Limb (tissue), 2 donors: Measurements from ENCODE around the gene MEGF6.

ENCODE experiments used
- DNase-seq, 2 donors: peaks; one replicate each; pipeline ENCODE4 v3.0.0-alpha.2; 2016; ENCODE audit errors: extremely low spot score in 2 of 2

Gene MEGF6

DNA sequence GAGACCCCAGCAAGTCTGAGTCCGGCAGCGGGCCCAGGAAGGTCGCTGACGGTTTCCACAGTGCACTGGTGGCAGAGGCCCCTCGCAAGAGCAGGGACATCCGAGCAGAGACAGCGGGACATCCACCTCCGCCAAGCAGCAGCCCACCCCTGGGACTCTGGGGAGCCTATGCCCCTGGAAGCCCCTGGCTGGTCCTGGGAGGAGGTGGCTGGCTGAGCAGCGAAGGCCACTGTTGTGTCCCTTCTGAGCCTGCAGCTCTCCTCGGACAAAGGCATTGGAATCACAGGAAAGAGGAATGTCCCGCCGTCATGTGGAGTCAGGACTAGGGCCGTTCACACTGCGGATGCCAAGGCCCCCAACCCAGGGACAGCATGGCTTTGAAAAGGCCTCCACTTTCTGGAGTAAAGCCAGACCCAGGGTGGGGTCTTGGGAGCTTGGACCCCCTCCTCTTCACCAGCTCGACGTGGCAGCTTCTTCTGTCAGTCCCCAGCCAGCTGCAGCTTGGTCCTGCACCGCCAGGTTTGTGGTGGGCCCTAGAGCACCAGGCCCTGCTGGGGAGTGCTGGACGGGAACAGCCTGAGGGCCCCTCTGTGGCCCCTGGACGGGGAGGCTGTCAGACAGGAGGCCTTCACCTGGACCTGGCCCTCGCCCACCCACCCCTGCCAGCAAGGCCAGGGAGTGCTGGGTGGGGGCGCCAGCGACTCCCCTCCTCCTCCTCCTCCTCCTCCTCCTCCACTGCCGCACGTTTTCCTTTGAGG, 1.4 kb downstream of the MEGF6 start:
- DNase-seq, result no peak

GRCh38 chr1:3609016-3609768, 2.1 kb downstream of the MEGF6 start:
- DNase-seq, result no peak

GRCh38 chr1:3608154-3608553, 3.2 kb downstream of the MEGF6 start:
- no peak for DNase-seq

DNA sequence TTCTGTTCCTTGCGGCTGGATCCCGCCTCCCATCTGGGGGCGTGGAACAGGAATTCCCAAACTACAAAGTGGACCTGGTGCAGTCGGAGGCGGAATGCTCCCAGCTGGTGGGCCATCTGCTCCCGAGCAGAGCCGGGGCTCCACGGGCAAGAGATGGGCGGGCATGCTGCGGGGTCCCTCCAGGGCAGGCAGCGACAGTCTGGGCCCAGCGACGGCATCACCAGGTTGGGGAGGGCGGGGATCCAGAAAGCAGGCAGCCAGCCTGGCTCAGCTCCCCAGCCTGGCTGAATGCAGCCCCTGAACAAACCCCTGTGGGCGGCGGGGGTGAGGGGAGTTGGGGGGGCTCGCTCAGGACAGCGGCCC, 3.6 kb downstream of the MEGF6 start:
- DNase-seq, result no peak

DNA sequence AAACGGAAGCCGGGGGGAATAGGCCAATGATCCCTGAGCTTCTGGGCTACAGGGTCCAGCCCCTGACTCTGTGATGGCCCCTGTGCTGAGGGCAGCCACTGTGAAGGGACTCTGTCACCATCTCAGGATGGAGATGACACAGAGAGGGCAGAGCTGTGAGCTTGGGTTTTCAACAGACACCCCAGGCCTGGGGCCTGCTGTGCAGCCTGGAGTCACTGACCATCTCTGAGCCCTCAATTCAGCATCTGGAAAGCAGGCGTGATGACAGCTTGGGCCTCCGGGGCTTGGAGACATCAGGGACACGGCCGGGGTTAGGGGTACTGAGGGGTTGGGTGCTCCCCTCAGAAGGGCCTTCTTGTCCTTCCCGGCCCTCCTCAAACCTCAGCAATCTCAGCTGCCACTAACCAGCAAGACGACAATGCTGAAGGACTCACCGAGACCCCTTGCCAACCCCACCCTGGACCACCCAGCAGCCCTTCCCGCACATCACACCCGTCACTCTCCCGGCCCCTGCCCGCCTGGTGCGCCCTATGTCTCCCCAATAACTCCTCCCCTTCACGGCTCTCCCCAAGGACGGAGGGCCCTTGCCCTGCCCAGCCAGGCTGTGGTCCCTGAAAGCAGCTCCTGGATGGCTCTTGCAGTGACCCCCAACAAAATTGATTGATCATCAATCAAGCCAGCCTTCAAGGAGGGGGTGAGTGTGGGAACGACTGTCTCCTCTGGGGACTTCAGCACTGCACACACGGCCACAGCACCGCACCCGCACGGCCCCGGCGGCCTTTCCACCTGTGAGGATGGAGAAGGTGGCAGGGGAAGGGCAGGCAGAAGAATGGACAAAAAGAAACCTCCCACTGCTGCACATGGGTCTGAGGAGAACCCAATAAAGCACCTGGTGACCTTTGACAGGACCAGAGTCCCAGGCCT, 4.3 kb downstream of the MEGF6 start:
- DNase-seq, result no peak

DNA sequence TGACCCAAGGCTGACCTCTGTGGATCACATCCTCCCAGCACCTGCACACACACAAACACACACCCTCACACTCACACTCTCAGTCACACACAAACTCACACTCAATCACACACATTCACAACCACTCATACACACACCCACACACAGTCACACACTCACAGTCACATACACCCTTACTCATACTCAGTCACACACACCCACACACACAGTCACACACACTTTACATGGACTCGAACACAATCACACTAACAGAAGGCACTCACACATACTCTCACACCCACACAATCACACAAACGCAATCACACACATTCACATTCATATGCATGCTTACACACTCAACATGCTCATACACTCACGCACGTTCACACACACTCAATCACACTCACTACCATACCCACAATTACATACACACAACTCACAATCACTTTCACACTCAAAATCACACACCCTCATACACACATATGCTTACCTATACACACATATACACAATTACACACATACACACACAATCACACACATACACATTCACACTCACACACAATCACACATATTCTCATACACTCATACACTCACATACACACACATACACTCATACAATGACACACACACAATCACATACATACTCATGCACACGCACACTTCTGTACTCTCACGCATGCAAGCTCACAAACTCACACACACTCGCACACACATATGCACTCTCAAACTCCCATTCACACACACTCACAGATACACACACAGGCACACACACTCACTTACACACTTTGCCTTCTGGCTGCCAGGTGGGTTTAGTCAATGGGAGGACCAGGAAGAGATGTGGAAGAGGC, 6.1 kb downstream of the MEGF6 start:
- no peak for DNase-seq

- no peak for DNase-seq
Observed at GRCh38 chr1:3604468-3604974, 6.8 kb downstream of the MEGF6 start.

GRCh38 chr1:3603571-3604467, 7.5 kb downstream of the MEGF6 start:
- no peak for DNase-seq

GRCh38 chr1:3603156-3603555, 8.2 kb downstream of the MEGF6 start:
- no peak for DNase-seq

GRCh38 chr1:3602375-3602774, 8.9 kb downstream of the MEGF6 start:
- no peak for DNase-seq

GRCh38 chr1:3601743-3602142, 9.6 kb downstream of the MEGF6 start:
- DNase-seq, result no peak

DNA sequence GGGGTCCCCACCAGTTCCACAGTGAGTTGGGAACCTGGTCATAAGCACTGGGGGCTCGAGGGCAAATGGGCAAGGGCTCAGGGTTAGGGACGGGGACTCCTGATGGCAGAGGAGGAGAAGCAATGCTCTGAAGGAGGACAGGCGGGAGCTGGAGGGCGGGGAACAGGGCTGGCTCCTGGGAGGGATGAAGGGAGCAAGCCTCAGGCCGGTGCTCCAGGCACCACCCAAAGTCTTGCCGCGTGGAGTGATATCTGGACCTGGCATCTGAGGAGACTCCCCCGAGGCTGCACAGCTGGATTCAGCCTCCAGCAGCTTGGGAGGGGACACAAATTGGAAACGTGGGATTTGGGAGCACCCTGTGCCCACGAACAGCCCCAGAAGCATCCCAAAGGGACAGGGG, 11.0 kb downstream of the MEGF6 start:
- DNase-seq, result no peak

DNA sequence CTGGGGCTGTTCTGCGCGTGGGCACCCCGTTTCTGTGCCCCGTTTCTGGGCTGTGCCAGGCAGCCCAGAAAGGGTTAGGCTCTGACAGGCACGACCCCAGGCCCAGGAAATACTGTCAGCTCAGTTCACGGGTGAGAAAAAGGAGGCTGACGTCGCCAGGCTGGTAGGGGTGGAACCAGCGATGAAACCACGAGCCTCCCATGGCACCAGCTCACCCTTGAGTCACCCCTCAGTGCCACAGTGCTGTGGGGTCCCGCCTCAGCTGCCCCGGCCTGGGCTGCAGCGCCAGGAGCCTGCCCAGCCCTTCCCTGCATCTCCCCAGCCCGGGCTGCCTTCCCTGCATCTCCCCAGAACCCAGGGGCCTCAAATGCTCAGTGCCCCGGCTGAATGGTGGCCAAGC, 11.5 kb downstream of the MEGF6 start:
- no peak for DNase-seq

GRCh38 chr1:3599286-3599811, 12.0 kb downstream of the MEGF6 start:
- DNase-seq, result no peak

GRCh38 chr1:3598522-3599285, 12.6 kb downstream of the MEGF6 start:
- DNase-seq, result peak in 1 of 2 donors; percentile 71

GRCh38 chr1:3598051-3598491, 13.2 kb downstream of the MEGF6 start:
- peak; percentile 69 to 76 for DNase-seq

GRCh38 chr1:3597599-3597964, 13.7 kb downstream of the MEGF6 start:
- no peak for DNase-seq

GRCh38 chr1:3596663-3597598, 14.4 kb downstream of the MEGF6 start:
- DNase-seq, result no peak
